ENCODE measurements around the gene FCAR.
"Not testable (repeated sequence)": the region's sequence is repeated elsewhere in the genome, so short reads cannot be mapped to it uniquely, and the experiment has no call there.

The FCAR gene

GRCh38 chr19:54873990-54874389 lies at the start of gene FCAR:
FCAR (plus strand) TSS chr19:54874235; CDS start chr19:54874290, 55 bp downstream.
- no peak for DNase-seq (ENCODE audit: low read depth, low spot score)

- not testable (repeated sequence) for DNase-seq (ENCODE audit: low read depth, low spot score)
These were observed 49.6 kb upstream of the FCAR start for GRCh38 chr19:54824416-54824815.

- DNase-seq (ENCODE audit: low read depth, low spot score): not testable (repeated sequence)
These were observed 48.7 kb upstream of the FCAR start for GRCh38 chr19:54825326-54825725.

- not testable (repeated sequence) for DNase-seq (ENCODE audit: low read depth, low spot score)
These were observed 46.0 kb upstream of the FCAR start for GRCh38 chr19:54828064-54828463.

- not testable (repeated sequence) for DNase-seq (ENCODE audit: low read depth, low spot score)
These were observed 41.5 kb upstream of the FCAR start, which contains the start of gene KIR2DS4 for GRCh38 chr19:54832496-54832895. KIR2DS4 (plus strand) TSS chr19:54832676.

- not testable (repeated sequence) for DNase-seq (ENCODE audit: low read depth, low spot score)
These were observed 38.9 kb upstream of the FCAR start for GRCh38 chr19:54835126-54835525.

- not testable (repeated sequence) for DNase-seq (ENCODE audit: low read depth, low spot score)
These were observed 36.5 kb upstream of the FCAR start for GRCh38 chr19:54837522-54837921.

GRCh38 chr19:54843171-54843570 lies 30.9 kb upstream of the FCAR start:
- DNase-seq (ENCODE audit: low read depth, low spot score): not testable (repeated sequence)

GRCh38 chr19:54850061-54850640 lies 23.9 kb upstream of the FCAR start, which contains the start of gene KIR3DL2:
KIR3DL2 (plus strand) TSS chr19:54850443; CDS start chr19:54850476, 33 bp downstream.
- not testable (repeated sequence) for DNase-seq (ENCODE audit: low read depth, low spot score)

- no peak for DNase-seq (ENCODE audit: low read depth, low spot score)
These were observed 23.1 kb upstream of the FCAR start for GRCh38 chr19:54850930-54851329.

GRCh38 chr19:54851353-54851752 lies 22.7 kb upstream of the FCAR start:
- no peak for DNase-seq (ENCODE audit: low read depth, low spot score)

- DNase-seq (ENCODE audit: low read depth, low spot score): not testable (repeated sequence)
These were observed 18.8 kb upstream of the FCAR start for GRCh38 chr19:54855241-54855640.

GRCh38 chr19:54858476-54858875 lies 15.6 kb upstream of the FCAR start:
- not testable (repeated sequence) for DNase-seq (ENCODE audit: low read depth, low spot score)

GRCh38 chr19:54859421-54859820 lies 14.6 kb upstream of the FCAR start:
- DNase-seq (ENCODE audit: low read depth, low spot score): not testable (repeated sequence)

GRCh38 chr19:54863459-54863858 lies 10.6 kb upstream of the FCAR start:
- DNase-seq (ENCODE audit: low read depth, low spot score): not testable (repeated sequence)

- no peak for DNase-seq (ENCODE audit: low read depth, low spot score)
These were observed 2.3 kb upstream of the FCAR start for GRCh38 chr19:54871696-54872095.

GRCh38 chr19:54875506-54875905 lies 1.5 kb downstream of the FCAR start:
- no peak for DNase-seq (ENCODE audit: low read depth, low spot score)

- no peak for DNase-seq (ENCODE audit: low read depth, low spot score)
These were observed 3.4 kb downstream of the FCAR start for GRCh38 chr19:54877471-54877870.

GRCh38 chr19:54881884-54882283 lies 7.8 kb downstream of the FCAR start:
- no peak for DNase-seq (ENCODE audit: low read depth, low spot score)

- DNase-seq (ENCODE audit: low read depth, low spot score): no peak
These were observed 8.7 kb downstream of the FCAR start for GRCh38 chr19:54882758-54883157.

- no peak for DNase-seq (ENCODE audit: low read depth, low spot score)
These were observed 9.2 kb downstream of the FCAR start for GRCh38 chr19:54883228-54883627.

GRCh38 chr19:54888239-54888638 lies 14.2 kb downstream of the FCAR start:
- DNase-seq (ENCODE audit: low read depth, low spot score): no peak

GRCh38 chr19:54889566-54889965 lies 15.5 kb downstream of the FCAR start:
- DNase-seq (ENCODE audit: low read depth, low spot score): no peak

- DNase-seq (ENCODE audit: low read depth, low spot score): peak; percentile 89
These were observed 19.4 kb downstream of the FCAR start for GRCh38 chr19:54893406-54893805.

Measured in ELF-1 (cell line).